OCI-M2 (cell line): ENCODE measurements around the gene GDPD4.

ENCODE experiments used
- DNase-seq: peaks from one replicate; lab custom pipeline; 2025; ENCODE audit not compliant: unreplicated experiment; lab: John Stamatoyannopoulos, UW

GDPD4 gene

GRCh38 chr11:77206264-77207018, 95.0 kb downstream of the GDPD4 start:
- DNase-seq, result no peak

GRCh38 chr11:77205467-77206263, 95.8 kb downstream of the GDPD4 start:
- no peak for DNase-seq

DNA sequence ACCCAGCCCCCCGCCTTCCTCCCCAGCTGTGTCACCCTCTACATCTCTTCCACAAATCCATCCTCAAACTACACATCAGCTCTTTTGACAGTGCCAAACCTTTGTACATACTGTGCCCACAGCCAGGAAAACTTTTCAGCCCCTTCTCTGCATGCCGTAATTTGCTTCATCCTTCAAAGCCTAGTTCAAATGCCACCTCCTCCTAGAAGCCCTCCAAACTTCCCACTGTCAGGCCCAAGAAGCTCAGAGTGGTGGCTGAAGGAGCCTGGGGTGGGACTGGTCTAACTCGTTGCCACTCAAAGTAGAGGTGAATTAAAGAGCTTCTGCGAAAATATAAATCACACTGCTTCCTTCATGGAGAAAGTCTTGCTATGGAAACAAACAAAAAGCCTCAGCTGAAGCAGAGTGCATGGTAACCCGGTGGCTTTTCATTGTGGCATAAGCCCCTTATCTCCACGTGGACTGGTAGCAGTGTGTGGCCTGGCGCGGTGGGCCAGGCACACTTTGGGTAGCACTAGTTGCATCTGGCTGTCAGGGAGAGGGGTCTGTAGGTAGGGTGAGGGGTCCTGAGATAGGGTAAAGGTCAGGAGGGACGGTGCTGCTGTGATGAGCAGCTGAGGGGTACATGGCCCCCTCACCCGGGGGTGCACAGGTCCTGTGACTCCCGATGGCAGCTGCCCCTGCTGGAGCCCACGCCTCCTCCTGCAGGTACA, 96.6 kb downstream of the GDPD4 start:
- DNase-seq, result no peak

- no peak for DNase-seq
These were observed 97.4 kb downstream of the GDPD4 start for GRCh38 chr11:77203901-77204753.

GRCh38 chr11:77202941-77203900, 98.3 kb downstream of the GDPD4 start:
- DNase-seq, result no peak

DNA sequence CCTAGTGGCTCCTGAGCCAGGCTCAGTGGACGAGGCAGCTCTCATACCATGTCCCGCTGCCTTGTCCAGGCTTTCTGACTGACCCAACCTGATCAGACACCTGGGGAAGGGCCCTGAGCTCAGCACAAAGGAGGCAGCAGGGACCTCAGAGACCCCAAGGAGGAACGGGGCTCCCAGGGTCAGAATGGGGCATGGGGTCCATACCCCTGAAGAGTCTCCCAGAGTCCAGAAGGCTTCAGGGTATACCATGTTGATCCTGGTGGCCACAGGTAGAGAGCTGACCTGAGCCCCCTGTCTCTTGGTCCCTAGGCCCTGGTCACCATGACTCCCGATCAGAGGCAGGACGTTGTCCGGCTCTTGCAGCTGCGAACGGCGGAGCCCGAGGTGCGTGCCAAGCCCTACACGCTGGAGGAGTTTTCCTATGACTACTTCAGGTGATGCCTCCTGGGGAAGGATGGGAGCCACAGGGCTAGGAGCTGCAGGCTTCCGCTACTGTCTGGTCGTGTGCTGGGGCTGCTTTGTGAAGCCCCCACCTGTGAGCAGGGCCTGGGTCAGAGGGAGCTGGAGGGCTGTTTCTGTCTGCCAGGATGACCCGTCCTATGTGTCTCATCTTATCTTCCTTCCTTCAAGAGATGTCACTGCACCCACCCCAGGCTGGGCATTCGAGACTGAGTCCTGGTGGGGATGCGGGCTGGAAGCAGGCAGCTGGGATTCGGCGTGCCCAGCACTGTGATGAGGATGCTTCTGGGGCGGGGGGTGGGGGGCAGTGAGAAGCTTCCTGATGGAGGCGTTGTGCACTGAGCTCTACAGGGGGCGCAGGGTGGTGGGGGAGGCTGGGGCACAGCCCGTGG, 99.3 kb downstream of the GDPD4 start:
- DNase-seq, result no peak

DNA sequence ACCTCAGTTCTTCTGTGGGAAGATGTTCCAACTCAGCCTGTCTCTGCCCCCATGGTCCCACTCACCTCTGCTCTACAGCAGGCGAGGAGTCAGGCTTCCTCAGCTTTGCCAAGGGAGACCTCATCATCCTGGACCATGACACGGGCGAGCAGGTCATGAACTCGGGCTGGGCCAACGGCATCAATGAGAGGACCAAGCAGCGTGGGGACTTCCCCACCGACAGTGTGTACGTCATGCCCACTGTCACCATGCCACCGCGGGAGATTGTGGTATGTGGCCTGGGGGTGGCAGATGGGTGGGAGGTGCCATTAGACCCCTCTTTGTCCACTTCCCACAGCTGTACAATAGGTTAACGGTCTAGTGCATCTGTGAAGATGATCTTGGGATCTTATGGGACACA, 100.1 kb downstream of the GDPD4 start:
- DNase-seq, result no peak

DNA sequence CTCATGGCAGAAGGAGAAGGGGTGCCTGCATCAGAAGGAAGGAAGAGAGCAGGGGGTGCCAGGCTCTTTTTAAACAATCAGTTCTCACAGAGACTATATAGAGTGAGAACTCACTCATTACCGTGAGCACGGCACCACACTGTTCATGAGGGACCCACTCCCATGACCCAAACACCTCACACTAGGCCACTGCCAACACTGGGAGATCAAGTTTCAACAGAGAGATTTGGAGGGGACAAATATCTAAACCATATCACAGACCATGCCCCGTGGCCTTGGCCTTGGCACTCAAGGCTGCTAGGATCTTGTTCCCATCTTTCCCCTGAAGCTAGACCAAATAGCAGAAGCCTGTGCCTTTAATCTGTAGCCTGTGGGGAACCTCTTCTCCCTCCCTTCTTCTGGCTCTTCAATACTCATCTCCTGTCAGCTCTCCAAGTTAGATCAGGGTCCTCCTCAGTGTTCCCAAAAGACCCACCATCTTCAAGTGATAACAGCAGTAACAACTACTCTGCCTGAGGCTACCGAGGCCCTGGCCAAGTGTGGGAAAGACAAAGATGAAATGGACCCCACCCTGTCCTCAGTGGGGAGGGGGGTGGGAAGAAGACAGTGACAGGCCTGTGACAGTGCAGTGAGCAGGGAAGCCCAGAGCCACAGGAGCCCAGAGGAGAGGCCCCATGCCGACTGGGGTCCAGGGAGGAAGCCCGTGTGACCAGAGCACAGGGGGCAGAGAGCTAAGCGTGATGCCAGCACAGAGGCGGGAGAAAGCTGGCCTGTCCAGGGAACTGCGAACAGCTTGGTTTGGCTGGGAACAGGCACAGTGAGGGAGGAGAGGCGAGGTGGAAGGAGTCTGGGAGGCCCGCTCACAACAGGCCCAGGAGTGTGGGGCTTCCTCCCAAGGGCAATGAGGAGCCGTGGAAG, 100.9 kb downstream of the GDPD4 start:
- DNase-seq, result no peak

DNA sequence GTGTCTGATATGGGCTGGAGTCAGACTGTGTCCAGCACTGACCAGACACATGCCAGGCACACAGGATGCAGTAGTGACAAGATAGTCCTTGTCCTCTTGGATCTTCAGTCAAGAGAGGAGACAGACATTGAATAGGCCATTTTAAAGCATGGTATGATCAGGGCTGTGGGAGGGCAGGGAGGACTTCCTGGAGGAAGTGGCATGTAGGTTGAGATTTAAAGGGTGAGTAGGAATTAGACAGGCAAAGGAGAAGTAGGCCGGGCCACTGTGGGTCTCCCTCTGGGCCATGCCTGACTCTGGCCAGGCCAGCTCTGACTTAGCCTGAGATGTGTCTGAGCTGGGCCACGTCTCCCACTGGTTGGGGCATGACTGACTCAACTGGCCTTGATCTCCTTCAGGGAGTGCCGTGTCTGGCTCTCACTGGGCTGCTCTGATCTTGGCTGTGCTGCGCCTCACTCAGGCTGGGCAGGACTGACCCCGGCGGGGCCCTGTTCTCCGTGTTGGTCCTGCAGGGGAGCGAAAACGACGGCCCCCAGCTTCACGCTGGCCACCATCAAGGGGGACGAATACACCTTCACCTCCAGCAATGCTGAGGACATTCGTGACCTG, 102.2 kb downstream of the GDPD4 start:
- no peak for DNase-seq

GRCh38 chr11:77198440-77198849, 103.0 kb downstream of the GDPD4 start:
- no peak for DNase-seq

GRCh38 chr11:77197626-77198320, 103.7 kb downstream of the GDPD4 start:
- DNase-seq, result no peak

DNA sequence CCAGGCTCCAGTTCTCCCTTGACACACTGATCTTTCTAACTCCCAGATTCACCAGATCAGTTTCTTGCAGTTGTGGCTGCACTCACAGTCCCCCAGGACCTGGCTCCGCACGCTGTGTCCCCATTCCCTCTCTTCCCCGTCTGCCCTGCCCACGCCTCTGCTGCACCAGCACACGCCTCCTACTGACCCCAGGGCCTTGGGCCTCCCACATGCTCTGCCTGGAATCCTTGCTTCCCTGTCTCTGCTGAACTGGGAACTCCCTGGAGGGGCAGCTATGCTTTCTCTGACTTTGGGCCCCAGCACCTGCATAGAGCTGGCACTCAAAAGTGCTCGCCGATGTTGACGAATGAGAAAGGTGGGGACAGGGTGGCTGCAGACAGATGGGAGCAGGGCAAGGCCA, 104.5 kb downstream of the GDPD4 start:
- no peak for DNase-seq

- DNase-seq, result no peak
These were observed 106.3 kb downstream of the GDPD4 start for GRCh38 chr11:77195071-77195755.

DNA sequence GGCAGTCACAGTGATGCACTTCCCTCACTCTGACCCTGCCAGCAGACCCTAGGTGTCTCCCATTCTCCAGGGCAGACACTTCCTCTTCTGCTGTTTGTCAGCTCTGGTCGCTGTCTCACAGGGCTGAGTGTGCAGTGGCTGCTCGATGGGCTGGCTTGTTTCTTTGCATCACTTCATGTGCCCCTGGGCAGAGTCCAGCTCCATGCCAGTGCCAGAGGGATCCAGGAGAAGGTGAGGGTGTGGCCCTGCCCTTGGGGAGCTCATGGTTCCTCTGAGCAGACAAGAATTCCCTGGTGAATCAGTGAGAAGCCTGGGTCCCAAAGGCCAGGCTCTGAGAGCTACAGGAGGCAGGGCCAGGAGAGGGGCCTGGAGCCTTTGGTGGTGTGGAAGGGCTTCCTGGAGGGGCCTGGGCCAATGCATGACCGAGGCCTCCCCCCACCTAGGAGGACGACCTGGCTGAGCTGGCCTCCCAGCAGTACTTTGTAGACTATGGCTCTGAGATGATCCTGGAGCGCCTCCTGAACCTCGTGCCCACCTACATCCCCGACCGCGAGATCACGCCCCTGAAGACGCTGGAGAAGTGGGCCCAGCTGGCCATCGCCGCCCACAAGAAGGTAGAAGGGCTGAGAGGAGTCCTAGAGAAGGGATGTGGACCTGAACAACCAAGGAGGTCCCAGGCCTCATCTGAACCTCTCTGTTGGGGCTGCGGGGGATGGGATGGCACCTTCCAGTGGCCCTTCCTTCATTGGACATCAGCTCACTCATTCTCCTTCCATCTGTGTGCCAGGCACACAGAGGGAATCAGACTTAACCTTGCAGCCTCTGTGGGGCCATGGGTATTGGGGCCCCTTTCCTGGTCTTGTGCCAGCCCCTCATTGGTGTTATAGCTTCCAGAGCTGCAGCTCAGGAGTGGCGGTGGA, 107.3 kb downstream of the GDPD4 start:
- no peak for DNase-seq

GRCh38 chr11:77193167-77193566, 108.3 kb downstream of the GDPD4 start:
- no peak for DNase-seq
